H9 (cell line): Measurements from ENCODE around the gene NALCN. TPM values are rescaled to one million over a fixed set of nuclear protein-coding genes. Genes with fewer than 3 reads are reported as not detected.

ENCODE experiments used
- DNase-seq: peaks from one replicate; pipeline ENCODE4 v3.0.0-alpha.2; 2017
- H2AFZ ChIP-seq: one replicate; pipeline ENCODE4 v1.6.1; 2013; ENCODE audit warnings: mild to moderate bottlenecking, low read length, control low read depth, moderate library complexity
- H2AK5ac ChIP-seq: 2 replicates; pipeline ENCODE4 v1.6.1; 2013; ENCODE audit warnings: low read length, control low read depth, mixed read lengths; ENCODE audit not compliant: insufficient read length
- H2BK120ac ChIP-seq: one replicate; pipeline ENCODE4 v1.6.1; 2013; ENCODE audit warnings: low read depth, mild to moderate bottlenecking, low read length, control low read depth, inconsistent platforms; ENCODE audit not compliant: poor library complexity, severe bottlenecking
- H2BK12ac ChIP-seq: 2 replicates; pipeline ENCODE4 v1.6.1; 2013; ENCODE audit warnings: low read length, control low read depth, mixed read lengths, low read depth; ENCODE audit not compliant: insufficient read length
- H2BK15ac ChIP-seq: 2 replicates; pipeline ENCODE4 v1.6.1; 2013; ENCODE audit warnings: low read depth, low read length, control low read depth
- H2BK20ac ChIP-seq: one replicate; pipeline ENCODE4 v1.6.1; 2013; ENCODE audit warnings: low read depth, mild to moderate bottlenecking, low read length, control low read depth, inconsistent platforms; ENCODE audit not compliant: poor library complexity, severe bottlenecking
- H2BK5ac ChIP-seq: 2 replicates; pipeline ENCODE4 v1.6.1; 2013; ENCODE audit warnings: low read length, control low read depth, mixed read lengths; ENCODE audit not compliant: insufficient read length
- H3K14ac ChIP-seq: 2 replicates; pipeline ENCODE4 v1.6.1; 2013; ENCODE audit warnings: low read length, control low read depth; ENCODE audit not compliant: insufficient read depth
- H3K18ac ChIP-seq: 2 replicates; pipeline ENCODE4 v1.6.1; 2013; ENCODE audit warnings: low read depth, mild to moderate bottlenecking, mixed read lengths, low read length, control low read depth; ENCODE audit not compliant: insufficient read length
- H3K23ac ChIP-seq: 2 replicates; pipeline ENCODE4 v1.6.1; 2013; ENCODE audit warnings: low read length, control low read depth, mixed read lengths, low read depth; ENCODE audit not compliant: insufficient read length
- H3K23me2 ChIP-seq: 2 replicates; pipeline ENCODE4 v1.6.1; 2013; ENCODE audit warnings: low read depth, mild to moderate bottlenecking, mixed read lengths, low read length, control low read depth; ENCODE audit not compliant: insufficient read length, poor library complexity, severe bottlenecking
- H3K27ac ChIP-seq: 2 replicates; pipeline ENCODE4 v1.5.1; 2013; ENCODE audit warnings: low read length, control low read depth, mixed read lengths, low read depth; ENCODE audit not compliant: insufficient read length
- H3K27me3 ChIP-seq: 2 replicates; pipeline ENCODE4 v1.6.1; 2013; ENCODE audit warnings: low read length, control low read depth, inconsistent platforms; ENCODE audit not compliant: insufficient read depth
- H3K4ac ChIP-seq: 2 replicates; pipeline ENCODE4 v1.6.1; 2013; ENCODE audit warnings: low read depth, mild to moderate bottlenecking, control low read depth, inconsistent platforms, low read length, moderate library complexity
- H3K4me1 ChIP-seq: 2 replicates; pipeline ENCODE4 v1.6.1; 2013; ENCODE audit warnings: low read length, control low read depth, inconsistent platforms; ENCODE audit not compliant: insufficient read depth
- H3K4me2 ChIP-seq: 2 replicates; pipeline ENCODE4 v1.6.1; 2013; ENCODE audit warnings: low read length, control low read depth, mixed read lengths; ENCODE audit not compliant: insufficient read length, insufficient read depth
- H3K56ac ChIP-seq: 2 replicates; pipeline ENCODE4 v1.6.1; 2013; ENCODE audit warnings: low read depth, mild to moderate bottlenecking, mixed read lengths, low read length, control low read depth; ENCODE audit not compliant: insufficient read length
- H3K79me1 ChIP-seq: 2 replicates; pipeline ENCODE4 v1.6.1; 2013; ENCODE audit warnings: low read depth, mild to moderate bottlenecking, moderate library complexity, low read length, control low read depth, inconsistent platforms; ENCODE audit not compliant: insufficient read depth, poor library complexity, severe bottlenecking
- H3K79me2 ChIP-seq: 2 replicates; pipeline ENCODE4 v1.6.1; 2013; ENCODE audit warnings: low read length, control low read depth, inconsistent platforms; ENCODE audit not compliant: insufficient read depth
- H3K9ac ChIP-seq: 2 replicates; pipeline ENCODE4 v1.6.1; 2013; ENCODE audit warnings: low read length, control low read depth, mixed read lengths; ENCODE audit not compliant: insufficient read length; ENCODE audit errors: extremely low read depth
- H3K9me3 ChIP-seq: one replicate; pipeline ENCODE4 v1.6.1; 2013; ENCODE audit warnings: low read depth, low read length, inconsistent platforms; ENCODE audit not compliant: control insufficient read depth
- H3T11ph ChIP-seq: one replicate; pipeline ENCODE4 v1.6.1; 2013; ENCODE audit warnings: mild to moderate bottlenecking, low read length, control low read depth, inconsistent platforms
- H4K20me1 ChIP-seq: one replicate; pipeline ENCODE4 v1.6.1; 2013; ENCODE audit not compliant: control insufficient read depth, insufficient read length, insufficient read depth
- H4K5ac ChIP-seq: 2 replicates; pipeline ENCODE4 v1.6.1; 2013; ENCODE audit warnings: low read depth, mild to moderate bottlenecking, mixed read lengths, low read length, control low read depth; ENCODE audit not compliant: insufficient read length
- H4K8ac ChIP-seq: replicated peaks from 2 replicates; pipeline ENCODE4 v1.6.1; 2013; ENCODE audit warnings: low read length, control low read depth, mixed read lengths, low read depth; ENCODE audit not compliant: insufficient read length
- H4K91ac ChIP-seq: 2 replicates; pipeline ENCODE4 v1.6.1; 2013; ENCODE audit warnings: low read depth, mild to moderate bottlenecking, moderate library complexity, mixed read lengths, low read length, control low read depth; ENCODE audit not compliant: insufficient read length
- H3K27ac Mint-ChIP-seq, 3 experiments: 2 replicates in 2 of 3; 3 replicates in 1 of 3; pipeline ENCODE4 v1.8.0; 2020 to 2021; ENCODE audit warnings: mixed read lengths in 3 of 3, mild to moderate bottlenecking in 1 of 3, moderate library complexity in 1 of 3
- H3K27me3 Mint-ChIP-seq: 2 replicates; pipeline ENCODE4 v1.8.0; 2021; ENCODE audit warnings: low read depth, mild to moderate bottlenecking, moderate library complexity, mixed read lengths
- H3K36me3 Mint-ChIP-seq, 3 experiments: 2 replicates in 2 of 3; 3 replicates in 1 of 3; pipeline ENCODE4 v1.8.0; 2020 to 2021; ENCODE audit warnings: low read depth in 3 of 3, mixed read lengths in 3 of 3; ENCODE audit not compliant: insufficient read depth in 1 of 3
- H3K4me1 Mint-ChIP-seq, 2 experiments: 2 replicates each; pipeline ENCODE4 v1.8.0; 2020; ENCODE audit warnings: mixed read lengths in 2 of 2
- H3K4me3 Mint-ChIP-seq, 2 experiments: 2 replicates in 1 of 2; 3 replicates in 1 of 2; pipeline ENCODE4 v1.8.0; 2020 to 2021; ENCODE audit warnings: mild to moderate bottlenecking in 2 of 2, mixed read lengths in 2 of 2, moderate library complexity in 1 of 2
- H3K9me3 Mint-ChIP-seq, 2 experiments: 2 replicates in 1 of 2; 3 replicates in 1 of 2; pipeline ENCODE4 v1.8.0; 2020; ENCODE audit warnings: mild to moderate bottlenecking in 2 of 2, mixed read lengths in 2 of 2, moderate library complexity in 1 of 2
- CTCF ChIP-seq: fragments of 200-600 bp; sonication (generic); conservative IDR thresholded peaks from 3 replicates; pipeline ENCODE4 v1.8.0; 2021; ENCODE audit warnings: antibody characterized with exemption, mild to moderate bottlenecking
- WGBS: extraction: QIAGEN DNeasy Blood & Tissue Kit; methylation state at CpG from one replicate; pipeline ENCODE4 v1.1.7; 2013; ENCODE audit warnings: missing lambda C conversion rate, low lambda C conversion rate, mixed read lengths; ENCODE audit not compliant: insufficient read length; ENCODE audit errors: extremely low coverage; 5-methylcytosine and 5-hydroxymethylcytosine counted together
- total RNA-seq: library from RNA; stranded (reverse); gene quantifications from 2 replicates; pipeline ENCODE4 v1.2.1, GENCODE V29; 2021

The NALCN gene
- total RNA-seq, 1 experiment from 2014 or later, result 0.09 TPM

DNA sequence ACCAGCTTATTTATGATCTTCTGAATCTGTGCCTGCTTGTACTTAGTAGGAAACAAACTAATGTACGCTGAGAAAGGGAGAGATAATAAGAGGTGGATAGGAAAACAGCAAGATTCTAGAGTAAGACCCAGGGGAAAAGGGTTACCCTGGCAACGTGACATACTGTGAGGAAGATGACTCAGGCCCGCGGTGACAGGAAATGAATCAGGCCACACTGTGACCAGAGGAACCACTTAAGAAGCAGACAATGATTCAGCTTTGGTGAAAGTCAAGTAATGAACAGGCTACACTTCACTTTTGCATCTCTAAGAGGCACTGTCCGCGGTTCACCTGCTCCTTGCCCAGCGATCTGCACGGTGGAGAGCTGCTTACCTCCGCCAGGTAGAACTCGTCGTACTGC is 158.2 kb downstream of the NALCN start:
- H3K9me3 Mint-ChIP-seq, result no peaks in the 10 kb centered on the region
- H3K9ac ChIP-seq, result no peak overlapping the region

More for the DNA sequence above, 158.2 kb downstream of the NALCN start:
- Histone ChIP-seq H3K79me2 (no peaks in the 10 kb centered on the region), H3K79me1 (no peaks in the 10 kb centered on the region), H4K5ac (peak overlapping the region; percentile 24), H3K14ac (no peak overlapping the region), H3K4ac (no peak overlapping the region), H3K23me2 (no peaks in the 10 kb centered on the region), H2AK5ac (no peak overlapping the region), H3K4me1 (no peaks in the 10 kb centered on the region; the same call in 1 of the 2 replicates), H3K18ac (peak overlapping the region; percentile 59), H3T11ph (no peak overlapping the region), H2AFZ (no peak overlapping the region), H2BK5ac (no peak overlapping the region), H3K9me3 (no peaks in the 10 kb centered on the region), H2BK12ac (no peak overlapping the region), H2BK20ac (no peak overlapping the region), H3K23ac (no peak overlapping the region), H4K20me1 (no peaks in the 10 kb centered on the region), H2BK15ac (no peak overlapping the region), H3K27ac (no peak overlapping the region), H3K4me2 (no peak overlapping the region), H4K8ac (no peak overlapping the region), H4K91ac (no peak overlapping the region), H3K56ac (no peak overlapping the region), H2BK120ac (no peak overlapping the region), H3K27me3 (no peaks in the 10 kb centered on the region)
- peak overlapping the region; percentile 53 to 86 (median 84); a peak in 5 of 7 replicates for H3K27ac Mint-ChIP-seq
- peak overlapping the region in 1 of 2 experiments; percentile 10; a peak in 1 of 5 replicates for H3K4me3 Mint-ChIP-seq
- no peaks in the 10 kb centered on the region for H3K36me3 Mint-ChIP-seq
- no peaks in the 10 kb centered on the region for H3K27me3 Mint-ChIP-seq
- no CpG with 5 or more reads among the region's 11 CpGs for WGBS
- peak; percentile 64 for DNase-seq
- peaks cover 0 to 6% of the 10 kb centered on the region in 2 experiments; a peak in 3 of 4 replicates for H3K4me1 Mint-ChIP-seq
- 0 out of 3 replicates have a peak, but pooled peaks have one; percentile 11 for TF ChIP-seq CTCF
